ENCODE results near the gene ELN. TPM values are rescaled to one million over a fixed set of nuclear protein-coding genes. Genes with fewer than 3 reads are reported as not detected.

The ELN gene
- total RNA-seq, 2 experiments from 2014 or later = 0.07 to 0.19 TPM

- H3K36me3 Mint-ChIP-seq (ENCODE audit: low read depth) = no peaks in the 10 kb centered on the region
- CTCF ChIA-PET = interaction anchor here (0.8 kb wide), 1 partner anchor 18 kb away, joined by 5 read pairs; no protein-coding TSS in a partner anchor
- H3K4me1 Mint-ChIP-seq (ENCODE audit: low read depth) = no peaks in the 10 kb centered on the region
- no peaks in the 10 kb centered on the region for H3K9me3 Mint-ChIP-seq
- no peak overlapping the region for H3K27ac Mint-ChIP-seq
- intact Hi-C loops (cut with micrococcal nuclease) = no loop called here
- DNase-seq = peak; percentile 26
- no peak overlapping the region for H3K4me3 Mint-ChIP-seq
- no peaks in the 10 kb centered on the region for H3K27me3 Mint-ChIP-seq (ENCODE audit: low read depth)
These were observed 23.8 kb downstream of the ELN start for GRCh38 chr7:74051629-74052410.

- H3K4me1 Mint-ChIP-seq (ENCODE audit: low read depth) = no peaks in the 10 kb centered on the region
- no peaks in the 10 kb centered on the region for H3K27me3 Mint-ChIP-seq (ENCODE audit: low read depth)
- intact Hi-C loops (cut with micrococcal nuclease) = no loop called here
- DNase-seq = no peak
- no peak overlapping the region for H3K27ac Mint-ChIP-seq
- H3K4me3 Mint-ChIP-seq = no peak overlapping the region
- H3K9me3 Mint-ChIP-seq = no peaks in the 10 kb centered on the region
- H3K36me3 Mint-ChIP-seq (ENCODE audit: low read depth) = no peaks in the 10 kb centered on the region
- CTCF ChIA-PET = interaction anchor here (0.6 to 0.8 kb wide), 2 partner anchors 15 to 17 kb away, joined by 3 to 5 read pairs; no protein-coding TSS in a partner anchor
These were observed 24.7 kb downstream of the ELN start for GRCh38 chr7:74052628-74053027.

- H3K9me3 Mint-ChIP-seq = no peaks in the 10 kb centered on the region
- H3K4me3 Mint-ChIP-seq = no peak overlapping the region
- intact Hi-C loops (cut with micrococcal nuclease) = no loop called here
- H3K36me3 Mint-ChIP-seq (ENCODE audit: low read depth) = no peaks in the 10 kb centered on the region
- CTCF ChIA-PET = interaction anchor here (1.3 kb wide), 1 partner anchor 28 kb away, joined by 4 read pairs; no protein-coding TSS in a partner anchor
- no peak overlapping the region for H3K27ac Mint-ChIP-seq
- no peaks in the 10 kb centered on the region for H3K4me1 Mint-ChIP-seq (ENCODE audit: low read depth)
- H3K27me3 Mint-ChIP-seq (ENCODE audit: low read depth) = peaks cover 5% of the 10 kb centered on the region
- DNase-seq = no peak
These were observed 25.7 kb downstream of the ELN start for GRCh38 chr7:74053589-74054186.

GRCh38 chr7:74056096-74056915, 28.3 kb downstream of the ELN start:
- Mint-ChIP-seq H3K9me3 (no peaks in the 10 kb centered on the region), H3K27ac (no peak overlapping the region), H3K4me1 (ENCODE audit: low read depth) (no peaks in the 10 kb centered on the region), H3K4me3 (no peak overlapping the region), H3K27me3 (ENCODE audit: low read depth) (peaks cover 5% of the 10 kb centered on the region), H3K36me3 (ENCODE audit: low read depth) (no peaks in the 10 kb centered on the region)
- intact Hi-C loops (cut with micrococcal nuclease) = no loop called here
- CTCF ChIA-PET = no interaction called here
- DNase-seq = no peak

- DNase-seq = no peak
- H3K36me3 Mint-ChIP-seq (ENCODE audit: low read depth) = no peaks in the 10 kb centered on the region
- intact Hi-C loops (cut with micrococcal nuclease) = no loop called here
- no peak overlapping the region for H3K4me3 Mint-ChIP-seq
- CTCF ChIA-PET = no interaction called here
- no peaks in the 10 kb centered on the region for H3K4me1 Mint-ChIP-seq (ENCODE audit: low read depth)
- H3K27me3 Mint-ChIP-seq (ENCODE audit: low read depth) = peaks cover 5% of the 10 kb centered on the region
- H3K27ac Mint-ChIP-seq = no peak overlapping the region
- no peaks in the 10 kb centered on the region for H3K9me3 Mint-ChIP-seq
These were observed 29.4 kb downstream of the ELN start for GRCh38 chr7:74057216-74057925.

GRCh38 chr7:74057987-74058386, 30.0 kb downstream of the ELN start:
- CTCF ChIA-PET = no interaction called here
- H3K36me3 Mint-ChIP-seq (ENCODE audit: low read depth) = no peaks in the 10 kb centered on the region
- intact Hi-C loops (cut with micrococcal nuclease) = no loop called here
- no peak for DNase-seq
- H3K4me1 Mint-ChIP-seq (ENCODE audit: low read depth) = no peaks in the 10 kb centered on the region
- peaks cover 5% of the 10 kb centered on the region for H3K27me3 Mint-ChIP-seq (ENCODE audit: low read depth)
- no peak overlapping the region for H3K27ac Mint-ChIP-seq
- no peaks in the 10 kb centered on the region for H3K9me3 Mint-ChIP-seq
- no peak overlapping the region for H3K4me3 Mint-ChIP-seq

- CTCF ChIA-PET = no interaction called here
- Mint-ChIP-seq H3K4me3 (no peak overlapping the region), H3K4me1 (ENCODE audit: low read depth) (no peaks in the 10 kb centered on the region), H3K27ac (no peak overlapping the region), H3K36me3 (ENCODE audit: low read depth) (no peaks in the 10 kb centered on the region), H3K27me3 (ENCODE audit: low read depth) (peaks cover 5% of the 10 kb centered on the region), H3K9me3 (no peaks in the 10 kb centered on the region)
- intact Hi-C loops (cut with micrococcal nuclease) = no loop called here
- DNase-seq = no peak
These were observed 30.5 kb downstream of the ELN start for GRCh38 chr7:74058486-74058885.

- CTCF ChIA-PET = interaction anchor here (1.4 kb wide), 2 partner anchors 10 to 33 kb away, joined by 3 to 5 read pairs; no protein-coding TSS in a partner anchor
- H3K36me3 Mint-ChIP-seq (ENCODE audit: low read depth) = no peaks in the 10 kb centered on the region
- no peak for DNase-seq
- no peaks in the 10 kb centered on the region for H3K4me1 Mint-ChIP-seq (ENCODE audit: low read depth)
- H3K9me3 Mint-ChIP-seq = no peaks in the 10 kb centered on the region
- H3K27ac Mint-ChIP-seq = no peak overlapping the region
- peaks cover 5% of the 10 kb centered on the region for H3K27me3 Mint-ChIP-seq (ENCODE audit: low read depth)
- no peak overlapping the region for H3K4me3 Mint-ChIP-seq
- intact Hi-C loops (cut with micrococcal nuclease) = no loop called here
These were observed 31.1 kb downstream of the ELN start for GRCh38 chr7:74059037-74059436.

- H3K4me1 Mint-ChIP-seq (ENCODE audit: low read depth) = no peaks in the 10 kb centered on the region
- intact Hi-C loops (cut with micrococcal nuclease) = no loop called here
- peaks cover 5% of the 10 kb centered on the region for H3K27me3 Mint-ChIP-seq (ENCODE audit: low read depth)
- no peak overlapping the region for H3K27ac Mint-ChIP-seq
- no peak overlapping the region for H3K4me3 Mint-ChIP-seq
- CTCF ChIA-PET = interaction anchor here (1.1 to 1.4 kb wide), 3 partner anchors 9 to 342 kb away, joined by 3 to 5 read pairs (median 3); no protein-coding TSS in a partner anchor
- no peak for DNase-seq
- no peaks in the 10 kb centered on the region for H3K9me3 Mint-ChIP-seq
- no peaks in the 10 kb centered on the region for H3K36me3 Mint-ChIP-seq (ENCODE audit: low read depth)
These were observed 32.0 kb downstream of the ELN start for GRCh38 chr7:74059681-74060588.

GRCh38 chr7:74061840-74062539, 34.0 kb downstream of the ELN start:
- no peaks in the 10 kb centered on the region for H3K4me1 Mint-ChIP-seq (ENCODE audit: low read depth)
- peak; percentile 25 for DNase-seq
- H3K27me3 Mint-ChIP-seq (ENCODE audit: low read depth) = peaks cover 5% of the 10 kb centered on the region
- no peaks in the 10 kb centered on the region for H3K36me3 Mint-ChIP-seq (ENCODE audit: low read depth)
- H3K9me3 Mint-ChIP-seq = no peaks in the 10 kb centered on the region
- no peak overlapping the region for H3K27ac Mint-ChIP-seq
- H3K4me3 Mint-ChIP-seq = no peak overlapping the region
- CTCF ChIA-PET = no interaction called here
- intact Hi-C loops (cut with micrococcal nuclease) = no loop called here

GRCh38 chr7:74063223-74063641, 35.3 kb downstream of the ELN start:
- Mint-ChIP-seq H3K4me1 (ENCODE audit: low read depth) (no peaks in the 10 kb centered on the region), H3K27ac (no peak overlapping the region), H3K27me3 (ENCODE audit: low read depth) (peaks cover 3% of the 10 kb centered on the region), H3K36me3 (ENCODE audit: low read depth) (no peaks in the 10 kb centered on the region), H3K9me3 (no peaks in the 10 kb centered on the region), H3K4me3 (no peak overlapping the region)
- CTCF ChIA-PET = interaction anchor here (0.6 kb wide), 1 partner anchor 215 kb away, joined by 3 read pairs; no protein-coding TSS in a partner anchor
- intact Hi-C loops (cut with micrococcal nuclease) = no loop called here
- no peak for DNase-seq

Measured in activated naive CD4-positive, alpha-beta T cell treated with anti-CD3 and anti-CD28 coated beads for 36 hours (primary cell).